Neural cell (in vitro differentiated cells): ENCODE data around the gene ANXA5. TPM values are rescaled to one million over a fixed set of nuclear protein-coding genes. Genes with fewer than 3 reads are reported as not detected.

Source experiments
- H2AFZ ChIP-seq: fragments of 200-600, 300-800 bp; sonication (generic), shearing (Covaris generic); 2 replicates; pipeline ENCODE4 v1.6.0; 2014; ENCODE audit warnings: low read depth, mild to moderate bottlenecking, antibody characterized with exemption, low read length, moderate library complexity
- H3F3A ChIP-seq: fragments of 200-600 bp; shearing (Covaris generic); 2 replicates; pipeline ENCODE4 v1.6.1; 2016; ENCODE audit warnings: mild to moderate bottlenecking, moderate library complexity, mixed read lengths, antibody characterized with exemption, low read length; ENCODE audit not compliant: insufficient read depth, poor library complexity, severe bottlenecking
- H3K27ac ChIP-seq: fragments of 200-600, 300-800 bp; sonication (generic), shearing (Covaris generic); 2 replicates; pipeline ENCODE4 v1.5.1; 2014; ENCODE audit warnings: mild to moderate bottlenecking, low read length, moderate library complexity
- H3K27me3 ChIP-seq: fragments of 300-800, 200-600 bp; sonication (generic), shearing (Covaris generic); 2 replicates; pipeline ENCODE4 v1.6.0; 2014; ENCODE audit warnings: mild to moderate bottlenecking, low read depth, low read length, moderate library complexity; ENCODE audit not compliant: insufficient read depth
- H3K36me3 ChIP-seq: fragments of 300-800, 200-600 bp; sonication (generic), shearing (Covaris generic); 2 replicates; pipeline ENCODE4 v1.5.1; 2014; ENCODE audit warnings: mild to moderate bottlenecking, antibody characterized with exemption, low read length, moderate library complexity; ENCODE audit not compliant: insufficient read depth
- H3K4me2 ChIP-seq: fragments of 300-800, 200-600 bp; sonication (generic), shearing (Covaris generic); 2 replicates; pipeline ENCODE4 v1.6.0; 2014; ENCODE audit warnings: mild to moderate bottlenecking, low read length
- H3K4me3 ChIP-seq: fragments of 300-800, 200-600 bp; sonication (generic), shearing (Covaris generic); 2 replicates; pipeline ENCODE4 v1.5.1; 2014; ENCODE audit warnings: mild to moderate bottlenecking, low read length, moderate library complexity
- H3K79me2 ChIP-seq: fragments of 200-600 bp; shearing (Covaris generic); replicated peaks from 2 replicates; pipeline ENCODE4 v1.6.0; 2014; ENCODE audit warnings: mild to moderate bottlenecking, low read length, moderate library complexity; ENCODE audit not compliant: insufficient read depth
- H3K9ac ChIP-seq: fragments of 300-800, 200-600 bp; sonication (generic), shearing (Covaris generic); 2 replicates; pipeline ENCODE4 v1.6.1; 2016; ENCODE audit warnings: mild to moderate bottlenecking, low read length, mixed read lengths
- H3K9me2 ChIP-seq: fragments of 200-600 bp; shearing (Covaris generic); 2 replicates; pipeline ENCODE4 v1.6.1; 2016; ENCODE audit warnings: mild to moderate bottlenecking, low read length, mixed read lengths; ENCODE audit not compliant: insufficient read depth
- H3K9me3 ChIP-seq: fragments of 200-600, 300-800 bp; sonication (generic), shearing (Covaris generic); 2 replicates; pipeline ENCODE4 v1.6.1; 2016; ENCODE audit warnings: mild to moderate bottlenecking, mixed run types, low read length, moderate library complexity, mixed read lengths
- H4K20me1 ChIP-seq: fragments of 200-600 bp; shearing (Covaris generic); 2 replicates; pipeline ENCODE4 v1.6.1; 2016; ENCODE audit warnings: mild to moderate bottlenecking, mixed run types; ENCODE audit not compliant: insufficient read depth
- CTCF ChIP-seq: fragments of 450-650 bp; IDR thresholded peaks from 2 replicates; pipeline ENCODE4 v1.5.1; 2014; ENCODE audit warnings: antibody characterized with exemption, mild to moderate bottlenecking, moderate library complexity; ENCODE audit not compliant: poor library complexity, severe bottlenecking
- EP300 ChIP-seq: fragments of 450-650 bp; conservative IDR thresholded peaks from 2 replicates; pipeline ENCODE4 v1.6.1; 2014; ENCODE audit warnings: antibody characterized with exemption, mild to moderate bottlenecking, moderate library complexity; ENCODE audit not compliant: poor library complexity, severe bottlenecking
- EZH2 ChIP-seq: fragments of 200-600, 300-800 bp; shearing (Covaris generic), sonication (generic); IDR thresholded peaks from 2 replicates; pipeline ENCODE4 v1.6.1; 2014; ENCODE audit warnings: antibody characterized with exemption, low read length, borderline replicate concordance, mild to moderate bottlenecking; ENCODE audit not compliant: insufficient read depth, poor library complexity, severe bottlenecking
- MXI1 ChIP-seq: fragments of 450-650 bp; conservative IDR thresholded peaks from 2 replicates; pipeline ENCODE4 v1.6.1; 2014; ENCODE audit warnings: antibody characterized with exemption, mild to moderate bottlenecking; ENCODE audit not compliant: poor library complexity, severe bottlenecking
- POLR2AphosphoS5 ChIP-seq: IDR thresholded peaks from 2 replicates; pipeline ENCODE4 v1.6.1; 2012
- RAD21 ChIP-seq: fragments of 450-650 bp; conservative IDR thresholded peaks from 2 replicates; pipeline ENCODE4 v1.6.1; 2014; ENCODE audit warnings: antibody characterized with exemption, mild to moderate bottlenecking, moderate library complexity
- REST ChIP-seq: IDR thresholded peaks from 2 replicates; pipeline ENCODE4 v1.6.1; 2012; ENCODE audit warnings: borderline replicate concordance
- SMC3 ChIP-seq: fragments of 450-650 bp; conservative IDR thresholded peaks from 2 replicates; pipeline ENCODE4 v1.6.1; 2014; ENCODE audit warnings: antibody characterized with exemption, mild to moderate bottlenecking, moderate library complexity; ENCODE audit not compliant: poor library complexity
- TAF1 ChIP-seq: IDR thresholded peaks from 2 replicates; pipeline ENCODE4 v1.6.1; 2012; ENCODE audit warnings: low read depth
- polyA minus RNA-seq: library from RNA; depleted of rRNA, polyadenylated mRNA; stranded (reverse); fragments of >200 nt; gene quantifications from 2 replicates; pipeline ENCODE4 v1.2.3, GENCODE V29; 2014
- polyA plus RNA-seq: library from polyadenylated mRNA; depleted of rRNA; stranded (reverse); fragments of >200 nt; gene quantifications from 2 replicates; pipeline ENCODE4 v1.2.3, GENCODE V29; 2014

The ANXA5 gene
- polyA plus RNA-seq (2.9 and 8.1 TPM in 2 replicates), polyA minus RNA-seq (2.2 and 3.7 TPM in 2 replicates)

GRCh38 chr4:121696581-121697461 is at the start of gene ANXA5:
TSS of gene ANXA5 (minus strand) at chr4:121696980. CDS start at chr4:121696589, 391 bp downstream.
- Histone ChIP-seq H3F3A (no peaks in the 10 kb centered on the region), H3K79me2 (no peaks in the 10 kb centered on the region), H3K27me3 (peaks cover 25% of the 10 kb centered on the region), H2AFZ (peak within 1 kb of the TSS; percentile 10), H3K4me2 (peak within 1 kb of the TSS; percentile 62), H3K27ac (no peak within 1 kb of the TSS), H3K4me3 (peak within 1 kb of the TSS; percentile 81), H4K20me1 (no peaks in the 10 kb centered on the region), H3K9ac (peak within 1 kb of the TSS; percentile 53), H3K9me2 (no peaks in the 10 kb centered on the region), H3K9me3 (no peaks in the 10 kb centered on the region), H3K36me3 (no peaks in the 10 kb centered on the region)
- TF ChIP-seq RAD21 (no peak), SMC3 (no peak), TAF1 (no peak), REST (no peak), EZH2 (no peak), MXI1 (no peak), POLR2AphosphoS5 (no peak), EP300 (no peak), CTCF (no peak)

- H3K4me2 ChIP-seq: no peak overlapping the region
- H3K4me3 ChIP-seq: no peak overlapping the region
- H2AFZ ChIP-seq: no peak overlapping the region
- no peak overlapping the region for H3K9ac ChIP-seq
- no peaks in the 10 kb centered on the region for H3K9me2 ChIP-seq
- H3K79me2 ChIP-seq: no peaks in the 10 kb centered on the region
- H3K9me3 ChIP-seq: no peaks in the 10 kb centered on the region
- no peaks in the 10 kb centered on the region for H4K20me1 ChIP-seq
- H3K36me3 ChIP-seq: no peaks in the 10 kb centered on the region
- H3K27ac ChIP-seq: no peak overlapping the region
- no peaks in the 10 kb centered on the region for H3K27me3 ChIP-seq
- H3F3A ChIP-seq: no peaks in the 10 kb centered on the region
- TF ChIP-seq EZH2: no peak
- no peak for TF ChIP-seq POLR2AphosphoS5
- no peak for TF ChIP-seq RAD21
- no peak for TF ChIP-seq EP300
- TF ChIP-seq MXI1: no peak
- no peak for TF ChIP-seq SMC3
- TF ChIP-seq TAF1: no peak
- TF ChIP-seq CTCF: no peak
- no peak for TF ChIP-seq REST
These were observed 46.0 kb upstream of the ANXA5 start for GRCh38 chr4:121742794-121743193.
